WTC11 (cell line): ENCODE results near the gene SELPLG. TPM values are rescaled to one million over a fixed set of nuclear protein-coding genes. Genes with fewer than 3 reads are reported as not detected.

Source experiments
- ATAC-seq: fragments of 200-7000 bp; cut with Tn5 transposase; 2 replicates; pipeline ENCODE4 v1.10.0; 2021; ENCODE audit warnings: mild to moderate bottlenecking, moderate library complexity
- CTCF ChIA-PET: fragments of 300-600 bp; sonication (Branson Sonifier 250); formaldehyde crosslinking; loops from one replicate; lab custom pipeline; 2021; ENCODE audit warnings: antibody characterized with exemption; lab: Charles Lee
- POLR2A ChIA-PET: fragments of 350-600 bp; sonication (Branson Sonifier 250); formaldehyde crosslinking; loops from one replicate; lab custom pipeline; 2021; ENCODE audit warnings: antibody characterized with exemption; lab: Charles Lee
- DNase-seq: peaks from one replicate; pipeline ENCODE4 v3.0.0; 2021; ENCODE audit warnings: low spot score
- H3K27ac Mint-ChIP-seq: 2 replicates; pipeline ENCODE4 v1.8.0; 2021; ENCODE audit warnings: mixed read lengths
- H3K27me3 Mint-ChIP-seq: 2 replicates; pipeline ENCODE4 v1.8.0; 2021; ENCODE audit warnings: low read depth, mild to moderate bottlenecking, moderate library complexity, mixed read lengths
- H3K36me3 Mint-ChIP-seq: 2 replicates; pipeline ENCODE4 v1.8.0; 2021; ENCODE audit warnings: mixed read lengths
- H3K4me1 Mint-ChIP-seq: 2 replicates; pipeline ENCODE4 v1.8.0; 2022; ENCODE audit warnings: mixed read lengths
- H3K4me3 Mint-ChIP-seq: 2 replicates; pipeline ENCODE4 v1.8.0; 2021; ENCODE audit warnings: mild to moderate bottlenecking, moderate library complexity, mixed read lengths
- H3K9me3 Mint-ChIP-seq: 2 replicates; pipeline ENCODE4 v1.8.0; 2021; ENCODE audit warnings: mixed read lengths
- ATF2 ChIP-seq: sonication (generic); formaldehyde crosslinking; IDR thresholded peaks from 2 replicates; pipeline ENCODE4 v1.8.1; 2022; ENCODE audit warnings: low read depth, missing genetic modification reagents, borderline replicate concordance
- CREM ChIP-seq: sonication (generic); formaldehyde crosslinking; IDR thresholded peaks from 2 replicates; pipeline ENCODE4 v1.8.1; 2022; ENCODE audit warnings: mild to moderate bottlenecking, missing genetic modification reagents, moderate library complexity
- ELF4 ChIP-seq: sonication (generic); formaldehyde crosslinking; IDR thresholded peaks from 2 replicates; pipeline ENCODE4 v1.8.1; 2022; ENCODE audit warnings: low read depth, mild to moderate bottlenecking, moderate library complexity, missing genetic modification reagents
- ESRRA ChIP-seq: sonication (generic); formaldehyde crosslinking; IDR thresholded peaks from 2 replicates; pipeline ENCODE4 v1.8.1; 2022; ENCODE audit warnings: mild to moderate bottlenecking, missing genetic modification reagents, borderline replicate concordance
- MXD4 ChIP-seq: fragments of 250-450 bp; sonication (Bioruptor Pico); IDR thresholded peaks from 2 replicates; pipeline ENCODE4 v1.8.0; 2021; ENCODE audit warnings: mild to moderate bottlenecking, moderate library complexity, borderline replicate concordance
- MYBL2 ChIP-seq: sonication (generic); formaldehyde crosslinking; IDR thresholded peaks from 2 replicates; pipeline ENCODE4 v1.8.1; 2023; ENCODE audit warnings: mild to moderate bottlenecking, moderate library complexity, missing genetic modification reagents
- PRDM15 ChIP-seq: sonication (generic); formaldehyde crosslinking; IDR thresholded peaks from 2 replicates; pipeline ENCODE4 v1.8.0; 2022; ENCODE audit warnings: missing genetic modification reagents
- ZNF121 ChIP-seq: sonication (generic); formaldehyde crosslinking; IDR thresholded peaks from 2 replicates; pipeline ENCODE4 v1.8.0; 2023; ENCODE audit warnings: missing genetic modification reagents
- ZNF138 ChIP-seq: sonication (generic); formaldehyde crosslinking; conservative IDR thresholded peaks from 2 replicates; pipeline ENCODE4 v1.8.1; 2022; ENCODE audit warnings: mild to moderate bottlenecking, moderate library complexity, missing genetic modification reagents
- ZNF423 ChIP-seq: fragments of 250-450 bp; sonication (Bioruptor Pico); IDR thresholded peaks from 2 replicates; pipeline ENCODE4 v2.1.2; 2022; ENCODE audit warnings: mild to moderate bottlenecking, moderate library complexity
- ZNF532 ChIP-seq: fragments of 250-450 bp; sonication (Bioruptor Pico); IDR thresholded peaks from 2 replicates; pipeline ENCODE4 v1.9.0; 2021; ENCODE audit warnings: mild to moderate bottlenecking, borderline replicate concordance
- total RNA-seq: library from RNA; stranded (reverse); gene quantifications from 3 replicates; pipeline ENCODE4 v1.2.3, GENCODE V29; 2021
- TF ChIP-seq, protein P1 (sequence below): sonication (generic); formaldehyde crosslinking; conservative IDR thresholded peaks from 2 replicates; pipeline ENCODE4 v1.8.1; 2023; ENCODE audit warnings: mild to moderate bottlenecking, low read depth, missing genetic modification reagents, moderate library complexity

The SELPLG gene
- total RNA-seq, 1 experiment from 2014 or later, result 0.46 TPM

DNA sequence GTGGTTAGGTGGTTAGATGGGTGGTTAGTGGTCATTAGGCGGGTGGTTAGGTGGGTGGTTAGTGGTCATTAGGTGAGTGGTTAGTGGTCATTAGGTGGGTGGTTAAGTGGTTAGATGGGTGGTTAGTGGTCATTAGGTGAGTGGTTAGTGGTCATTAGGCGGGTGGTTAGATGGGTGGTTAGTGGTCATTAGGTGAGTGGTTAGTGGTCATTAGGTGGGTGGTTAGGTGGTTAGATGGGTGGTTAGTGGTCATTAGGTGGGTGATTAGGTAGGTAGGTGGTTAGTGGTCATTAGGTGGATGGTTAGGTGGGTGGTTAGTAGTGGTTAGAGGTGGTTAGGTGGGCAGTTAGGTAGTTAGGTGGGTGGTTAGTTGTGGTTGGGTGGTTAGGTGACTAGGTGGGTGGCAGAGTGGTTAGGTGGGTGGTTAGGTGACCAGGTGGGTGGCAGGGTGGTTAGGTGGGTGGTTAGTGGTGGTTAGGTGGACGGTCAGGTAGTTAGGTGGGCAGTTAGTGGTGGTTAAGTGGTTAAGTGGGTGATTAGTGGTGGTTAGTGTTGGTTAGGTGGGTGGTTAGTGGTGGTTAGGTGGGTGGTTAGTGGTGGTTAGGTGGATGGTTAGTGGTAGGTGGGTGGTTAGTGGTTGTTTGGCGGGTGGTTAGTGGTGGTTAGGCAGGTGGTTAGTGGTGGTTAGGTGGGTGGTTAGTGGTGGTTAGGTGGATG, 27.8 kb downstream of the SELPLG start:
- no peak for TF ChIP-seq ATF2 (CRISPR knock-in tag)
- TF ChIP-seq ZNF121 (CRISPR knock-in tag), result no peak
- TF ChIP-seq ZNF138 (CRISPR knock-in tag), result no peak
- TF ChIP-seq MYBL2 (CRISPR knock-in tag), result no peak
- no peak for TF ChIP-seq ELF4 (CRISPR knock-in tag)
- no peak for TF ChIP-seq MXD4 (CRISPR knock-in tag)
- TF ChIP-seq CREM (CRISPR knock-in tag), result no peak
- TF ChIP-seq ZNF532, result no peak
- TF ChIP-seq PRDM15 (CRISPR knock-in tag), result no peak
- no peak for TF ChIP-seq ZNF423 (CRISPR knock-in tag)
- TF ChIP-seq, protein P1, sequence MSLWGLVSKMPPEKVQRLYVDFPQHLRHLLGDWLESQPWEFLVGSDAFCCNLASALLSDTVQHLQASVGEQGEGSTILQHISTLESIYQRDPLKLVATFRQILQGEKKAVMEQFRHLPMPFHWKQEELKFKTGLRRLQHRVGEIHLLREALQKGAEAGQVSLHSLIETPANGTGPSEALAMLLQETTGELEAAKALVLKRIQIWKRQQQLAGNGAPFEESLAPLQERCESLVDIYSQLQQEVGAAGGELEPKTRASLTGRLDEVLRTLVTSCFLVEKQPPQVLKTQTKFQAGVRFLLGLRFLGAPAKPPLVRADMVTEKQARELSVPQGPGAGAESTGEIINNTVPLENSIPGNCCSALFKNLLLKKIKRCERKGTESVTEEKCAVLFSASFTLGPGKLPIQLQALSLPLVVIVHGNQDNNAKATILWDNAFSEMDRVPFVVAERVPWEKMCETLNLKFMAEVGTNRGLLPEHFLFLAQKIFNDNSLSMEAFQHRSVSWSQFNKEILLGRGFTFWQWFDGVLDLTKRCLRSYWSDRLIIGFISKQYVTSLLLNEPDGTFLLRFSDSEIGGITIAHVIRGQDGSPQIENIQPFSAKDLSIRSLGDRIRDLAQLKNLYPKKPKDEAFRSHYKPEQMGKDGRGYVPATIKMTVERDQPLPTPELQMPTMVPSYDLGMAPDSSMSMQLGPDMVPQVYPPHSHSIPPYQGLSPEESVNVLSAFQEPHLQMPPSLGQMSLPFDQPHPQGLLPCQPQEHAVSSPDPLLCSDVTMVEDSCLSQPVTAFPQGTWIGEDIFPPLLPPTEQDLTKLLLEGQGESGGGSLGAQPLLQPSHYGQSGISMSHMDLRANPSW (CRISPR knock-in tag), result no peak
- no peak for TF ChIP-seq ESRRA (CRISPR knock-in tag)
- ATAC-seq, result no peak
- Mint-ChIP-seq H3K36me3 (no peaks in the 10 kb centered on the region), H3K27ac (no peak overlapping the region), H3K4me1 (peaks cover 12% of the 10 kb centered on the region), H3K27me3 (no peaks in the 10 kb centered on the region), H3K4me3 (no peak overlapping the region), H3K9me3 (no peaks in the 10 kb centered on the region)
- no peak for DNase-seq
- CTCF ChIA-PET, result interaction anchor here (0.7 kb wide), 1 partner anchor 12 kb away, joined by 3 read pairs; no protein-coding TSS in a partner anchor
- POLR2A ChIA-PET, result no interaction called here
